ENCODE data around the gene PCDH9.

DNA sequence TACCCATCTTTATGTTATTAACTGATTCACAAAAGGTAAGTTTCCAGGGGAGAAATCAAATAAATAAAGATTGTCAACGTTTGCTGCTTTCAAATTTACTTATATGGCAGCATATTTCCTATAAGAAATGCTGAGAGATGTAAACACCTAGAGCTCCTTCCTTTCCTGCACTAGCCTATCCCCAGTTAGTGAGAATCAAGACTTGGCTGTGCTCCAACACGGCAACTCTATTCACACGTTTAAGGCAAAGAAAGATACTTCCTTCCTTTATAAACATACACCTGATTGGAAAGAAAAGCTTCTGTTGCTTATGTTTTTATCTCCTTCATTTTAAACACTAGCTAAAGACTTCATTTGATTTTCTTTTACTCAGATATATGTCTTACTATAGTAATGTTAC is 107.0 kb downstream of the PCDH9 start:
- no peak for TF ChIP-seq EZH2 (IDR thresholded peaks at IDR 0.05; ENCODE audit: borderline replicate concordance, low read length)
- no peak for TF ChIP-seq CTCF (IDR thresholded peaks at IDR 0.05; ENCODE audit: low read length)

All from OCI-LY1 (cell line).